ENCODE data around the gene SPI1. TPM values are rescaled to one million over a fixed set of nuclear protein-coding genes. Genes with fewer than 3 reads are reported as not detected.

SPI1 gene
- total and polyA plus RNA-seq, 8 donors, result 1.0 to 24.2 (median 5.6) TPM

DNA sequence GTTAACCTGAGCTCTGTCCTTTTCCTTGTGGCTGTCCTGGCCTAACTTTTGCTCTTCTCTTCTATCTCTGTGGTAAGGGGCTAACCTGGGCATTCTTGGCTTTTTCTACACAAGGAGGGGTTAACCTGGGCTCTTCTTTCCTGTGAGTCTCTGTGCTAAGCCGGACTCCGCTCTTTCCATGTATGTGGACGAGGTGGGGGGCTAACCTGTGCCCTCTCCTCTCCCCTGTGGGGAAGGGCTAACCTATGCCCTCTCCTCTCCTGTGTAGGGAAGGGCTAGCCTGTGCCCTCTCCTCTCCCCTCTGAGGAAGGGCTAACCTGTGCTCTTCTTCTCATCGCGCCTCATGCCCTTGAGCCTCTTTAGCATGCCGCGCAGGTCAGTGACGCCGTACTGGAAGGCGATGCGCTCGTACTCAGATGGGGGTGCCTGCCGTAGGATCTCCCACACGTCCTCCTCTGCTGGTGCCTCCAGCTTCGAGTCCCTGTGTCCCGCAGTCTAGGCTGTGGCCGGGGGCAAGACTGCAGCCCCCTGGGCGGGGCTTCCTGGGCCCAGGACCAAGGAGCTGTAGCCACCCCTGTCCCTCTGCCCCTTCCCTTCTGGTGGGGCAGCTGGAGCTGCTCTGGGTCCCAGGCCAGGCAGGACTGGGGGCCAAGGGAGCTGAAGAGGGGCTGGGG is 32.3 kb downstream of the SPI1 start:
- WGBS, 2 donors, result 85 to 89% methylated on average over 18 of the region's 18 CpGs
- Histone ChIP-seq H3K4me3 (no peak overlapping the region), H3K27me3 (no peaks in the 10 kb centered on the region), H3K27ac (no peak overlapping the region), H3K36me3 (no peaks in the 10 kb centered on the region), H3K9me3 (no peaks in the 10 kb centered on the region), H3K4me1 (no peaks in the 10 kb centered on the region)
- FAIRE-seq (no peak), DNase-seq (no peak), ATAC-seq (no peak)
- intact Hi-C loops (cut with DNase I), result no loop called here
- TF ChIP-seq, protein P1, sequence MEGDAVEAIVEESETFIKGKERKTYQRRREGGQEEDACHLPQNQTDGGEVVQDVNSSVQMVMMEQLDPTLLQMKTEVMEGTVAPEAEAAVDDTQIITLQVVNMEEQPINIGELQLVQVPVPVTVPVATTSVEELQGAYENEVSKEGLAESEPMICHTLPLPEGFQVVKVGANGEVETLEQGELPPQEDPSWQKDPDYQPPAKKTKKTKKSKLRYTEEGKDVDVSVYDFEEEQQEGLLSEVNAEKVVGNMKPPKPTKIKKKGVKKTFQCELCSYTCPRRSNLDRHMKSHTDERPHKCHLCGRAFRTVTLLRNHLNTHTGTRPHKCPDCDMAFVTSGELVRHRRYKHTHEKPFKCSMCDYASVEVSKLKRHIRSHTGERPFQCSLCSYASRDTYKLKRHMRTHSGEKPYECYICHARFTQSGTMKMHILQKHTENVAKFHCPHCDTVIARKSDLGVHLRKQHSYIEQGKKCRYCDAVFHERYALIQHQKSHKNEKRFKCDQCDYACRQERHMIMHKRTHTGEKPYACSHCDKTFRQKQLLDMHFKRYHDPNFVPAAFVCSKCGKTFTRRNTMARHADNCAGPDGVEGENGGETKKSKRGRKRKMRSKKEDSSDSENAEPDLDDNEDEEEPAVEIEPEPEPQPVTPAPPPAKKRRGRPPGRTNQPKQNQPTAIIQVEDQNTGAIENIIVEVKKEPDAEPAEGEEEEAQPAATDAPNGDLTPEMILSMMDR (IDR thresholded peaks at IDR 0.05), result no peak

- Histone ChIP-seq H3K27ac (no peak overlapping the region), H3K27me3 (no peaks in the 10 kb centered on the region), H3K4me1 (no peaks in the 10 kb centered on the region), H3K4me3 (no peak overlapping the region), H3K9me3 (no peaks in the 10 kb centered on the region), H3K36me3 (no peaks in the 10 kb centered on the region)
- TF ChIP-seq, protein P1 (IDR thresholded peaks at IDR 0.05), result no peak
- intact Hi-C loops (cut with DNase I), result no loop called here
- no peak for FAIRE-seq
- no peak for ATAC-seq
- WGBS, 2 donors, result 93 to 97% methylated on average over 15 of the region's 15 CpGs
- peak in 1 of 6 donors; percentile 43 for DNase-seq
Observed at GRCh38 chr11:47342854-47343253, 35.5 kb downstream of the SPI1 start.

DNA sequence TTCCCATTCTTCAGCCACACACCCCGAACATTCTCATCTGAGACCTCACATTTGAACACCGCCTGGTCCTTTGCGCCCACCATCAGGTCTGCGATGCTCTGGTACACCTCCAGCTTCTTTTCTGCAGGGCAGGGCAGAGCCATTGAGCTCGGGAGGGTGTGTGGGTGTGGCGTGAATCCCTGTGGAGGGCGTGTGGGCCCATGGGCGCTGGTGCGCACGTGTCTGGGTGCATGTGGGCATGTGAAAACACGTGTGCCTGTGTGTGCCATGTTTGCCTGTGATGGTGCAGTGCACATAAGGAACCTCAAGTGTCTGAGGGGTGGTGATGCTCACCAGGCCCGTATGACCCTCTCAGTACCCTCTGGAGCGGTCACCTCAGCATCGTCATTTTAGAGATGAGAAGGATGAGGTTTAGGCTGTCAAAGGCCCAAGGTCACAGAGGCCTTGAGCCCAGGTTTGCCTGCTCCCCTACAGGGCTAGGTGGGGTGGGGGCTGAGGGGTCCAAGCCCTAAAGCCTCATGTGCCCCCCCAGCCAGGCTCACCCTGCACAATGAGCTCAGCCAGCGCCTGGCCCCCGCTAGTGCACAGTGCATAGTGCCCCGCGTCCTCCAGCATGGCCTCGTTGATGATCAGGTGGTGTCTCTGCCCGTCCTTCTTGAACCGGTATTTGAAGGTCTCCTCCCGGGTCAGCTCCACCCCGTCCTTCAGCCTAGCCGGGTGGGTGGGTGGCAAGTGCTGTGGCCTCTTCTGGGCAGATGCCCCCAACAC is 36.1 kb downstream of the SPI1 start:
- 83 to 89% methylated on average over 24 of the region's 24 CpGs for WGBS, 2 donors
- FAIRE-seq, result no peak
- intact Hi-C loops (cut with DNase I), result no loop called here

DNA sequence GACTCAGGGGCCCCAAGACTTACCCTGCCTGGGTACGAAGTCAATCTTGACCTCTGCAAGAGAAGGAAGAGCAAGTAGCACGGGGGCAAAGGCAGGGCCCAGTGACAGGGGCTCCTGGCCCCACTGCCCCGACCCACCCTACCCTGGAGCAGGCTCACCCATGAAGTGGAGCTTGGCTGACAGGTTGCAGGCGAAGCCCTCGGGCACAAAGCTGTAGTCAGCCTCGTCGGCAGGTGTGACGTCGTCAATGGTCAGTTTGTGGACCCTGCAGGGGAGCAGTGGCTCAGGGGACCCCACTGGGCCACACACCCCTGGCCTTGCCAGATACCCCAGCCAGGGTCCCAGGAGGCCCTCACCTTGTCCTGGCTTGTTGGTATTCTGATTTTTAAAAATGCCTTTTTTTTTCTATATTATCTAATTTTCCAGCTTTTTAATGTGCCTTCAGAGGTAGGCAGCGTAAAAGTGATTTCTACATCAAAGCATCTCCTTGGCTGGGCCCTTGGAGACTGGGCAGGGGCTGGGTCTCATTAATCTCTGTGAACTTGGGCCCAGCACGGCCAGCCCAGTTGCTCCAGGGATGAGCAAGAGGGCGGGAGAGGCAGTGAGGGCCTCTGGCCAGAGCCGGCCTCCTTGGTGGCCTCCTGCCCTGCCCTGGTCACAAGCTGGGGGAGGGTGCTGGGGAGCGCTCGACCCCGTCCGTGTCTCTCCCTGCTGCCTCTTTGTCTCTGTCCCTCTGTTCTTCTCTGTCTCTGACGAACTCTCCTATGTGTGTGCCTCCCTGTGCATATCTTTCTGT is 37.2 kb downstream of the SPI1 start:
- TF ChIP-seq, protein P1 (IDR thresholded peaks at IDR 0.05), result no peak
- H3K9me3 ChIP-seq, result no peaks in the 10 kb centered on the region
- no peak overlapping the region for H3K27ac ChIP-seq
- H3K27me3 ChIP-seq, result no peaks in the 10 kb centered on the region
- ATAC-seq (no peak), FAIRE-seq (no peak), DNase-seq (peak in 1 of 6 donors; percentile 35)
- H3K36me3 ChIP-seq, result no peaks in the 10 kb centered on the region
- intact Hi-C loops (cut with DNase I), result no loop called here
- WGBS, 2 donors, result 65 to 76% methylated on average over 18 of the region's 18 CpGs
- no peaks in the 10 kb centered on the region for H3K4me1 ChIP-seq
- H3K4me3 ChIP-seq, result no peak overlapping the region

More for the DNA sequence above, 36.1 kb downstream of the SPI1 start:
- no peaks in the 10 kb centered on the region for H3K4me1 ChIP-seq
- no peaks in the 10 kb centered on the region for H3K9me3 ChIP-seq
- no peak overlapping the region for H3K4me3 ChIP-seq
- TF ChIP-seq, protein P1 (IDR thresholded peaks at IDR 0.05), result no peak
- no peaks in the 10 kb centered on the region for H3K36me3 ChIP-seq
- no peak overlapping the region for H3K27ac ChIP-seq
- DNase-seq, result peak in 1 of 6 donors; percentile 63
- no peak for ATAC-seq
- no peaks in the 10 kb centered on the region for H3K27me3 ChIP-seq
